Keratinocyte (primary cell): Measurements from ENCODE around the gene NEU2.

ENCODE experiments used
- CTCF ChIP-seq, 3 experiments: IDR thresholded peaks in 1 of 3; conservative IDR thresholded peaks in 1 of 3; optimal IDR thresholded peaks in 1 of 3; 2 replicates in 2 of 3; 3 replicates in 1 of 3; pipeline versions ENCODE3 to v1.5.1; 2011; ENCODE audit warnings: low read length in 3 of 3, mild to moderate bottlenecking in 3 of 3, moderate library complexity in 2 of 3, control low read depth in 1 of 3, inconsistent platforms in 1 of 3; ENCODE audit not compliant: insufficient read depth in 2 of 3; ENCODE audit errors: extremely low read depth in 1 of 3
- EZH2 ChIP-seq: IDR thresholded peaks from one replicate; pipeline ENCODE4 v1.6.1; 2012; ENCODE audit warnings: inconsistent platforms, mild to moderate bottlenecking, low read length, moderate library complexity

GRCh38 chr2:233006648-233007047 lies 25.8 kb upstream of the NEU2 start:
- TF ChIP-seq CTCF (optimal IDR thresholded peaks at IDR 0.05 in 1 of 3, IDR thresholded peaks at IDR 0.05 in 1 of 3, conservative IDR thresholded peaks at IDR 0.05 in 1 of 3; ENCODE audit: extremely low read depth in 1 of 3, insufficient read depth in 2 of 3, low read length in 3 of 3) = no peak
- no peak for TF ChIP-seq EZH2
